Thyroid gland (tissue), 4 donors: ENCODE data around the gene ZDHHC8.

Source experiments
- CTCF ChIP-seq, 6 experiments: fragments of 200-600 bp in 3 of 6; fragments of 450-650 bp in 3 of 6; sonication (generic) in 3 of 6; IDR thresholded peaks; one replicate each; pipeline ENCODE4 v1.5.1; 2016 to 2019; ENCODE audit warnings: antibody characterized with exemption in 6 of 6, mild to moderate bottlenecking in 2 of 6, inconsistent platforms in 1 of 6, moderate library complexity in 1 of 6
- POLR2A ChIP-seq, 2 donors: fragments of 450-650 bp; IDR thresholded peaks; one replicate each; pipeline ENCODE4 v1.6.1; 2017; ENCODE audit warnings: antibody characterized with exemption in 2 of 2, mild to moderate bottlenecking in 2 of 2, moderate library complexity in 1 of 2

- TF ChIP-seq CTCF (IDR thresholded peaks at IDR 0.05) (no peak), POLR2A (IDR thresholded peaks at IDR 0.05) (no peak)
Measured at GRCh38 chr22:20155330-20156041, 23.9 kb downstream of the ZDHHC8 start.
